Hematopoietic multipotent progenitor cell treated with erythropoietin and hydrocortisone succinate and interleukin-3 and kit ligand, for 4 days (in vitro differentiated cells): ENCODE results near the gene RSPO3.
"Not testable (repeated sequence)": the region's sequence is repeated elsewhere in the genome, so short reads cannot be mapped to it uniquely, and the experiment has no call there.

Source experiments
- DNase-seq: peaks from one replicate; pipeline ENCODE4 v3.0.0-alpha.2; 2015

RSPO3 gene

GRCh38 chr6:127118298-127119101, at the start of gene RSPO3:
Gene RSPO3 (plus strand): TSS chr6:127118671. CDS start chr6:127119193, 522 bp downstream.
- DNase-seq = peak; percentile 49

- DNase-seq = peak; percentile 19
Observed at GRCh38 chr6:127069659-127070279, 48.7 kb upstream of the RSPO3 start.

GRCh38 chr6:127073222-127073621, 45.2 kb upstream of the RSPO3 start:
- no peak for DNase-seq

GRCh38 chr6:127076466-127076865, 42.0 kb upstream of the RSPO3 start:
- DNase-seq = no peak

- DNase-seq = no peak
Observed at GRCh38 chr6:127077886-127078285, 40.6 kb upstream of the RSPO3 start.

GRCh38 chr6:127078669-127079068, 39.8 kb upstream of the RSPO3 start:
- DNase-seq = no peak

GRCh38 chr6:127079681-127080080, 38.8 kb upstream of the RSPO3 start:
- DNase-seq = no peak

GRCh38 chr6:127080081-127080480, 38.4 kb upstream of the RSPO3 start:
- DNase-seq = no peak

- no peak for DNase-seq
Observed at GRCh38 chr6:127083231-127083962, 35.1 kb upstream of the RSPO3 start.

GRCh38 chr6:127083963-127084310, 34.5 kb upstream of the RSPO3 start:
- no peak for DNase-seq

- DNase-seq = no peak
Observed at GRCh38 chr6:127085181-127085580, 33.3 kb upstream of the RSPO3 start.

GRCh38 chr6:127090051-127090450, 28.4 kb upstream of the RSPO3 start:
- DNase-seq = no peak

GRCh38 chr6:127092466-127092865, 26.0 kb upstream of the RSPO3 start:
- DNase-seq = no peak

- no peak for DNase-seq
Observed at GRCh38 chr6:127094791-127095190, 23.7 kb upstream of the RSPO3 start.

GRCh38 chr6:127096167-127096566, 22.3 kb upstream of the RSPO3 start:
- no peak for DNase-seq

GRCh38 chr6:127097442-127097841, 21.0 kb upstream of the RSPO3 start:
- not testable (repeated sequence) for DNase-seq

- peak; percentile 50 for DNase-seq
Observed at GRCh38 chr6:127100510-127101140, 17.8 kb upstream of the RSPO3 start.

- no peak for DNase-seq
Observed at GRCh38 chr6:127102299-127102698, 16.2 kb upstream of the RSPO3 start.

GRCh38 chr6:127102859-127103258, 15.6 kb upstream of the RSPO3 start:
- DNase-seq = no peak

GRCh38 chr6:127103482-127103881, 15.0 kb upstream of the RSPO3 start:
- no peak for DNase-seq

- no peak for DNase-seq
Observed at GRCh38 chr6:127107916-127108315, 10.6 kb upstream of the RSPO3 start.

GRCh38 chr6:127110712-127111111, 7.8 kb upstream of the RSPO3 start:
- DNase-seq = no peak

- no peak for DNase-seq
Observed at GRCh38 chr6:127111526-127111925, 6.9 kb upstream of the RSPO3 start.
